Measurements from ENCODE around the gene FLACC1.

DNA sequence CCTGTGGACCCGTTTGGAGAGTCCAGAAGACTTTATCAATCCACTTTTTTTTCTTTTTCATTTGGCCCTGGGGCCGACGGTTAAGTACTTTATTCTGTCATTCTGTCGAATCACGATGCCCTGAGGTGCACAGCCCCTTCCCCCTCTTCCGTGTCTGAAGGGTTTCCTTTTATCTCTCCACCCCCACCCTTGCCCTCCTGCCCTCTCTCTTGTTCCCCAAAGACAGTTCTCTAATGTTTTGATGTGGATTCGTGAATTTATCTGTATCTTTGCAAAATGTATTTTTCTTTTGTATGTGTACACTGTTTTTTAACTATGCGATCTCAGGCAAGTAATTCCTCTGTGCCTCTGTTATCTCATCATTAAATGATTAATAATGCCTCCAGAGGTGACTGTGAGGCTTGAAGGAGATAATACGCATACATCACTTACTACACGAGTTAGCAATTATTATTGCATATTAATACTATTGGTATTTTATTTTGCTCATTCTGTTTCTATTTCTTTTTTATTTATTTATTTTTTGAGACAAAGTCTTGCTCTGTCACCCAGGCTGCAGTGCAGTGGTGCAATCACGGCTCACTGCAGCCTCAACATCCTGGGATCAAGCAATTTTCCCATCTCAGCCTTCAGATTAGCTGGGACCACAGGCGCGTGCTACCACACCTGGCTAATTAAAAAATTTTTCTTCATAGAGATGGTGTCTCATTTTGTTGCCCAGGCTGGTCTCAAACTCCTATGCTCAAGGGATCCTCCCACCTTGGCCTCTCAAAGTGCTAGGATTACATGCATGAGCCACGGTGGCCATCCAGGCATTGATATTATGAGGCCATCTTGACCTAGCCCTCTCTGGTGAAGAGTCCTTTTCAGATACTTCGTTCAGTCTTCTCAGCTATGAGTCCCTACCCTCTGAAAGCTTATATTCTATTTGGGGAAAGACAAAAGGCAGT is 98.2 kb downstream of the FLACC1 start:
- TF ChIP-seq, protein P1, sequence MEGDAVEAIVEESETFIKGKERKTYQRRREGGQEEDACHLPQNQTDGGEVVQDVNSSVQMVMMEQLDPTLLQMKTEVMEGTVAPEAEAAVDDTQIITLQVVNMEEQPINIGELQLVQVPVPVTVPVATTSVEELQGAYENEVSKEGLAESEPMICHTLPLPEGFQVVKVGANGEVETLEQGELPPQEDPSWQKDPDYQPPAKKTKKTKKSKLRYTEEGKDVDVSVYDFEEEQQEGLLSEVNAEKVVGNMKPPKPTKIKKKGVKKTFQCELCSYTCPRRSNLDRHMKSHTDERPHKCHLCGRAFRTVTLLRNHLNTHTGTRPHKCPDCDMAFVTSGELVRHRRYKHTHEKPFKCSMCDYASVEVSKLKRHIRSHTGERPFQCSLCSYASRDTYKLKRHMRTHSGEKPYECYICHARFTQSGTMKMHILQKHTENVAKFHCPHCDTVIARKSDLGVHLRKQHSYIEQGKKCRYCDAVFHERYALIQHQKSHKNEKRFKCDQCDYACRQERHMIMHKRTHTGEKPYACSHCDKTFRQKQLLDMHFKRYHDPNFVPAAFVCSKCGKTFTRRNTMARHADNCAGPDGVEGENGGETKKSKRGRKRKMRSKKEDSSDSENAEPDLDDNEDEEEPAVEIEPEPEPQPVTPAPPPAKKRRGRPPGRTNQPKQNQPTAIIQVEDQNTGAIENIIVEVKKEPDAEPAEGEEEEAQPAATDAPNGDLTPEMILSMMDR (IDR thresholded peaks at IDR 0.05): no peak
- TF ChIP-seq MAX (CRISPR knock-in tag; IDR thresholded peaks at IDR 0.05): no peak
- TF ChIP-seq FOXK1 (CRISPR knock-in tag; IDR thresholded peaks at IDR 0.05): no peak
- TF ChIP-seq CREB1 (CRISPR knock-in tag; IDR thresholded peaks at IDR 0.05): no peak
- no peak for TF ChIP-seq E2F1 (CRISPR knock-in tag; IDR thresholded peaks at IDR 0.05)
- no peak for TF ChIP-seq ZNF121 (CRISPR knock-in tag; IDR thresholded peaks at IDR 0.05)
- TF ChIP-seq, protein P2, sequence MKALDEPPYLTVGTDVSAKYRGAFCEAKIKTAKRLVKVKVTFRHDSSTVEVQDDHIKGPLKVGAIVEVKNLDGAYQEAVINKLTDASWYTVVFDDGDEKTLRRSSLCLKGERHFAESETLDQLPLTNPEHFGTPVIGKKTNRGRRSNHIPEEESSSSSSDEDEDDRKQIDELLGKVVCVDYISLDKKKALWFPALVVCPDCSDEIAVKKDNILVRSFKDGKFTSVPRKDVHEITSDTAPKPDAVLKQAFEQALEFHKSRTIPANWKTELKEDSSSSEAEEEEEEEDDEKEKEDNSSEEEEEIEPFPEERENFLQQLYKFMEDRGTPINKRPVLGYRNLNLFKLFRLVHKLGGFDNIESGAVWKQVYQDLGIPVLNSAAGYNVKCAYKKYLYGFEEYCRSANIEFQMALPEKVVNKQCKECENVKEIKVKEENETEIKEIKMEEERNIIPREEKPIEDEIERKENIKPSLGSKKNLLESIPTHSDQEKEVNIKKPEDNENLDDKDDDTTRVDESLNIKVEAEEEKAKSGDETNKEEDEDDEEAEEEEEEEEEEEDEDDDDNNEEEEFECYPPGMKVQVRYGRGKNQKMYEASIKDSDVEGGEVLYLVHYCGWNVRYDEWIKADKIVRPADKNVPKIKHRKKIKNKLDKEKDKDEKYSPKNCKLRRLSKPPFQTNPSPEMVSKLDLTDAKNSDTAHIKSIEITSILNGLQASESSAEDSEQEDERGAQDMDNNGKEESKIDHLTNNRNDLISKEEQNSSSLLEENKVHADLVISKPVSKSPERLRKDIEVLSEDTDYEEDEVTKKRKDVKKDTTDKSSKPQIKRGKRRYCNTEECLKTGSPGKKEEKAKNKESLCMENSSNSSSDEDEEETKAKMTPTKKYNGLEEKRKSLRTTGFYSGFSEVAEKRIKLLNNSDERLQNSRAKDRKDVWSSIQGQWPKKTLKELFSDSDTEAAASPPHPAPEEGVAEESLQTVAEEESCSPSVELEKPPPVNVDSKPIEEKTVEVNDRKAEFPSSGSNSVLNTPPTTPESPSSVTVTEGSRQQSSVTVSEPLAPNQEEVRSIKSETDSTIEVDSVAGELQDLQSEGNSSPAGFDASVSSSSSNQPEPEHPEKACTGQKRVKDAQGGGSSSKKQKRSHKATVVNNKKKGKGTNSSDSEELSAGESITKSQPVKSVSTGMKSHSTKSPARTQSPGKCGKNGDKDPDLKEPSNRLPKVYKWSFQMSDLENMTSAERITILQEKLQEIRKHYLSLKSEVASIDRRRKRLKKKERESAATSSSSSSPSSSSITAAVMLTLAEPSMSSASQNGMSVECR (CRISPR knock-in tag; IDR thresholded peaks at IDR 0.05; ENCODE audit: borderline replicate concordance): no peak
- TF ChIP-seq IRF2 (CRISPR knock-in tag; IDR thresholded peaks at IDR 0.05; ENCODE audit: borderline replicate concordance, low read depth): no peak
- TF ChIP-seq EMX1 (CRISPR knock-in tag; IDR thresholded peaks at IDR 0.05): no peak
- TF ChIP-seq SMAD3 (CRISPR knock-in tag; IDR thresholded peaks at IDR 0.05; ENCODE audit: borderline replicate concordance): no peak
- TF ChIP-seq CBFB (CRISPR knock-in tag; IDR thresholded peaks at IDR 0.05; ENCODE audit: low read depth): no peak
- TF ChIP-seq ZNF281 (CRISPR knock-in tag; IDR thresholded peaks at IDR 0.05): no peak
- no peak for TF ChIP-seq FOXJ3 (CRISPR knock-in tag; IDR thresholded peaks at IDR 0.05; ENCODE audit: borderline replicate concordance)
- TF ChIP-seq HMGXB4 (CRISPR knock-in tag; IDR thresholded peaks at IDR 0.05): no peak
